Endodermal cell (in vitro differentiated cells): ENCODE data around the gene NSG2. TPM values are rescaled to one million over a fixed set of nuclear protein-coding genes. Genes with fewer than 3 reads are reported as not detected.

Experiments used
- DNase-seq: peaks from one replicate; pipeline ENCODE4 v3.0.0-alpha.2; 2017
- H3K27ac ChIP-seq: 2 replicates; pipeline ENCODE4 v1.5.1; 2013; ENCODE audit warnings: mild to moderate bottlenecking, low read depth, low read length, moderate library complexity
- H3K27me3 ChIP-seq: 2 replicates; pipeline ENCODE4 v1.6.1; 2013; ENCODE audit warnings: mild to moderate bottlenecking, low read length, moderate library complexity; ENCODE audit not compliant: insufficient read depth, control insufficient read depth, poor library complexity, severe bottlenecking
- H3K36me3 ChIP-seq: 2 replicates; pipeline ENCODE4 v1.7.0; 2013; ENCODE audit warnings: mild to moderate bottlenecking, low read length, moderate library complexity; ENCODE audit not compliant: control insufficient read depth, insufficient read depth
- H3K4me1 ChIP-seq: one replicate; pipeline ENCODE4 v1.7.0; 2013; ENCODE audit warnings: low read length; ENCODE audit not compliant: control insufficient read depth, insufficient read depth
- H3K4me3 ChIP-seq: 2 replicates; pipeline ENCODE4 v1.5.1; 2013; ENCODE audit warnings: mild to moderate bottlenecking, low read length, moderate library complexity
- H3K9ac ChIP-seq: 2 replicates; pipeline ENCODE4 v1.6.1; 2013; ENCODE audit warnings: mild to moderate bottlenecking, low read length, moderate library complexity; ENCODE audit not compliant: poor library complexity, severe bottlenecking; ENCODE audit errors: extremely low read depth
- H3K9me3 ChIP-seq: 2 replicates; pipeline ENCODE4 v1.6.1; 2013; ENCODE audit warnings: mild to moderate bottlenecking, low read length, moderate library complexity; ENCODE audit not compliant: control insufficient read depth
- H3K27ac Mint-ChIP-seq: 2 replicates; pipeline ENCODE4 v1.8.0; 2020; ENCODE audit warnings: mixed read lengths
- H3K27me3 Mint-ChIP-seq: 2 replicates; pipeline ENCODE4 v1.8.0; 2021; ENCODE audit warnings: mild to moderate bottlenecking, mixed read lengths; ENCODE audit not compliant: insufficient read depth
- H3K36me3 Mint-ChIP-seq: 2 replicates; pipeline ENCODE4 v1.8.0; 2020; ENCODE audit warnings: low read depth, mixed read lengths
- H3K4me1 Mint-ChIP-seq: 2 replicates; pipeline ENCODE4 v1.8.0; 2020; ENCODE audit warnings: mixed read lengths
- H3K4me3 Mint-ChIP-seq: 2 replicates; pipeline ENCODE4 v1.8.0; 2020; ENCODE audit warnings: mild to moderate bottlenecking, moderate library complexity, mixed read lengths
- H3K9me3 Mint-ChIP-seq: 2 replicates; pipeline ENCODE4 v1.8.0; 2020; ENCODE audit warnings: mild to moderate bottlenecking, mixed read lengths
- CTCF ChIP-seq: fragments of 200-600 bp; sonication (generic); conservative IDR thresholded peaks from 2 replicates; pipeline ENCODE4 v1.5.0; 2021; ENCODE audit warnings: antibody characterized with exemption, mild to moderate bottlenecking
- WGBS, 2 experiments: methylation state at CpG; one replicate each; pipeline versions ENCODE4 v1.1.5 to v1.1.7; 2013; ENCODE audit warnings: missing lambda C conversion rate in 2 of 2, mixed read lengths in 1 of 2; ENCODE audit not compliant: insufficient coverage in 1 of 2, insufficient read length in 1 of 2; 5-methylcytosine and 5-hydroxymethylcytosine counted together
- total RNA-seq, 2 donors: library from RNA; stranded (reverse); fragmentation: NEBNext Ultra II Directional in 1 of 2; extraction: Animal tissue kit (Norgen Biotek cat#: 25700) in 1 of 2; gene quantifications; 2 replicates in 1 of 2; 3 replicates in 1 of 2; pipeline ENCODE4 v1.2.1, GENCODE V29; 2021

Gene NSG2
- total RNA-seq, 2 donors from 2014 or later = not detected

GRCh38 chr5:174110310-174110709 is 64.8 kb downstream of the NSG2 start:
- Histone ChIP-seq H3K4me3 (no peak overlapping the region), H3K9ac (no peak overlapping the region), H3K36me3 (no peaks in the 10 kb centered on the region), H3K27me3 (no peaks in the 10 kb centered on the region), H3K9me3 (no peaks in the 10 kb centered on the region), H3K4me1 (peaks cover 14% of the 10 kb centered on the region), H3K27ac (no peak overlapping the region)
- no peak for TF ChIP-seq CTCF
- no peaks in the 10 kb centered on the region for H3K9me3 Mint-ChIP-seq
- peaks cover 33% of the 10 kb centered on the region for H3K4me1 Mint-ChIP-seq
- H3K36me3 Mint-ChIP-seq = no peaks in the 10 kb centered on the region
- H3K27ac Mint-ChIP-seq = no peak overlapping the region
- 96 to 100% methylated on average over 1 to 6 of the region's 7 CpGs for WGBS, 2 experiments
- no peak for DNase-seq
- no peak overlapping the region for H3K4me3 Mint-ChIP-seq
- H3K27me3 Mint-ChIP-seq = peaks cover 6% of the 10 kb centered on the region

GRCh38 chr5:174111287-174111973 is 65.9 kb downstream of the NSG2 start:
- Mint-ChIP-seq H3K9me3 (no peaks in the 10 kb centered on the region), H3K4me3 (no peak overlapping the region), H3K4me1 (peaks cover 31% of the 10 kb centered on the region), H3K27ac (no peak overlapping the region), H3K27me3 (peaks cover 6% of the 10 kb centered on the region), H3K36me3 (no peaks in the 10 kb centered on the region)
- H3K4me3 ChIP-seq = no peak overlapping the region
- 87 to 89% methylated on average over 6 to 13 of the region's 13 CpGs for WGBS, 2 experiments
- H3K9me3 ChIP-seq = no peaks in the 10 kb centered on the region
- H3K27me3 ChIP-seq = no peaks in the 10 kb centered on the region
- peaks cover 14% of the 10 kb centered on the region for H3K4me1 ChIP-seq
- H3K36me3 ChIP-seq = no peaks in the 10 kb centered on the region
- TF ChIP-seq CTCF = no peak
- no peak overlapping the region for H3K27ac ChIP-seq
- no peak overlapping the region for H3K9ac ChIP-seq
- no peak for DNase-seq

- TF ChIP-seq CTCF = no peak
- Mint-ChIP-seq H3K36me3 (no peaks in the 10 kb centered on the region), H3K27me3 (peaks cover 15% of the 10 kb centered on the region), H3K4me3 (no peak overlapping the region), H3K27ac (no peak overlapping the region), H3K9me3 (no peaks in the 10 kb centered on the region), H3K4me1 (peaks cover 7% of the 10 kb centered on the region)
- DNase-seq = no peak
- Histone ChIP-seq H3K4me1 (no peaks in the 10 kb centered on the region), H3K27ac (no peak overlapping the region), H3K9me3 (no peaks in the 10 kb centered on the region), H3K36me3 (no peaks in the 10 kb centered on the region), H3K9ac (no peak overlapping the region), H3K4me3 (no peak overlapping the region), H3K27me3 (no peaks in the 10 kb centered on the region)
- 93 to 99% methylated on average over 7 of the region's 7 CpGs for WGBS, 2 experiments
Measured at GRCh38 chr5:174115226-174115625, 69.7 kb downstream of the NSG2 start.
